ENCODE results near the gene KIAA0232. TPM values are rescaled to one million over a fixed set of nuclear protein-coding genes. Genes with fewer than 3 reads are reported as not detected.

Gene KIAA0232
- total and polyA plus RNA-seq, 9 of the 15 experiments (the other 6 are each of a cell fraction or from before 2014, with no cell fraction given) = 3.5 to 17.4 (median 13.0) TPM

DNA sequence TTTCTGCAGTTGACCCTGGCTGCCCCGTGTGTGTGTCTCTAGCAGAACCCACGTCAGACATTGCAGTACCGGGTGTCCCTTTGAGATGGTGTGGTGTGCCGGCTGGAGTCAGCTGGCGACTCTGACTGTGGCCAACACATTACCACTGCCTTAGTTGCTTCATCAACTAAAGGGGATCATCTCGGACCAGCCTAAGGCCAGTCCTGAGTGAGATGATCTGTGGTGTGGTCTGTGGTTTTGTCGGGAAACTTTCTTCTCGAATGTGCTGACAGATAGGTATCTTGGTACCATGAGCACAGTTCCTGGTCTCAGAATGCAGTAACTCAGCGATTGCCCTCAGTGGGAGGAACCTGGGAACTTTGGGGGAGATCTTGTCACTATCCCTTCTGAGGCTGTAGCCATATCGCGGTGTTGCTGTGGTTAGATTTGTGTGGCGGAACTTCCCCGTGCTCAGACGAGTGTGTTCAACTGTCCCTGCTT, 142.9 kb downstream of the KIAA0232 start (continued):
- TF ChIP-seq, protein P1, sequence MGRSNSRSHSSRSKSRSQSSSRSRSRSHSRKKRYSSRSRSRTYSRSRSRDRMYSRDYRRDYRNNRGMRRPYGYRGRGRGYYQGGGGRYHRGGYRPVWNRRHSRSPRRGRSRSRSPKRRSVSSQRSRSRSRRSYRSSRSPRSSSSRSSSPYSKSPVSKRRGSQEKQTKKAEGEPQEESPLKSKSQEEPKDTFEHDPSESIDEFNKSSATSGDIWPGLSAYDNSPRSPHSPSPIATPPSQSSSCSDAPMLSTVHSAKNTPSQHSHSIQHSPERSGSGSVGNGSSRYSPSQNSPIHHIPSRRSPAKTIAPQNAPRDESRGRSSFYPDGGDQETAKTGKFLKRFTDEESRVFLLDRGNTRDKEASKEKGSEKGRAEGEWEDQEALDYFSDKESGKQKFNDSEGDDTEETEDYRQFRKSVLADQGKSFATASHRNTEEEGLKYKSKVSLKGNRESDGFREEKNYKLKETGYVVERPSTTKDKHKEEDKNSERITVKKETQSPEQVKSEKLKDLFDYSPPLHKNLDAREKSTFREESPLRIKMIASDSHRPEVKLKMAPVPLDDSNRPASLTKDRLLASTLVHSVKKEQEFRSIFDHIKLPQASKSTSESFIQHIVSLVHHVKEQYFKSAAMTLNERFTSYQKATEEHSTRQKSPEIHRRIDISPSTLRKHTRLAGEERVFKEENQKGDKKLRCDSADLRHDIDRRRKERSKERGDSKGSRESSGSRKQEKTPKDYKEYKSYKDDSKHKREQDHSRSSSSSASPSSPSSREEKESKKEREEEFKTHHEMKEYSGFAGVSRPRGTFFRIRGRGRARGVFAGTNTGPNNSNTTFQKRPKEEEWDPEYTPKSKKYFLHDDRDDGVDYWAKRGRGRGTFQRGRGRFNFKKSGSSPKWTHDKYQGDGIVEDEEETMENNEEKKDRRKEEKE (IDR thresholded peaks at IDR 0.05; ENCODE audit: borderline replicate concordance in 1 of 2, control insufficient read depth in 1 of 2, low read depth in 2 of 2, low read length in 1 of 2) = no peak
- TF ChIP-seq RBM14 (IDR thresholded peaks at IDR 0.05; ENCODE audit: borderline replicate concordance, insufficient read depth, low read depth, low read length) = no peak
- TF ChIP-seq ZNF584 (CRISPR knock-in tag; IDR thresholded peaks at IDR 0.05; ENCODE audit: low read depth) = 0 out of 2 replicates have a peak, but pooled peaks have one; percentile 16
- no peak for TF ChIP-seq EGR1 (conservative IDR thresholded peaks at IDR 0.05)
- TF ChIP-seq ZNF174 (CRISPR knock-in tag; IDR thresholded peaks at IDR 0.05) = no peak
- no peak for TF ChIP-seq XRCC4 (IDR thresholded peaks at IDR 0.05; ENCODE audit: extremely low read depth, insufficient read depth, insufficient read length)
- no peak for TF ChIP-seq HLTF (IDR thresholded peaks at IDR 0.05)
- TF ChIP-seq, protein P2, sequence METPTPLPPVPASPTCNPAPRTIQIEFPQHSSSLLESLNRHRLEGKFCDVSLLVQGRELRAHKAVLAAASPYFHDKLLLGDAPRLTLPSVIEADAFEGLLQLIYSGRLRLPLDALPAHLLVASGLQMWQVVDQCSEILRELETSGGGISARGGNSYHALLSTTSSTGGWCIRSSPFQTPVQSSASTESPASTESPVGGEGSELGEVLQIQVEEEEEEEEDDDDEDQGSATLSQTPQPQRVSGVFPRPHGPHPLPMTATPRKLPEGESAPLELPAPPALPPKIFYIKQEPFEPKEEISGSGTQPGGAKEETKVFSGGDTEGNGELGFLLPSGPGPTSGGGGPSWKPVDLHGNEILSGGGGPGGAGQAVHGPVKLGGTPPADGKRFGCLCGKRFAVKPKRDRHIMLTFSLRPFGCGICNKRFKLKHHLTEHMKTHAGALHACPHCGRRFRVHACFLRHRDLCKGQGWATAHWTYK (CRISPR knock-in tag; IDR thresholded peaks at IDR 0.05) = no peak
- TF ChIP-seq NFRKB (IDR thresholded peaks at IDR 0.05; ENCODE audit: low read depth) = no peak
- TF ChIP-seq TEAD2 (tag; IDR thresholded peaks at IDR 0.05) = no peak
- no peak for TF ChIP-seq NELFE (IDR thresholded peaks at IDR 0.05; ENCODE audit: insufficient read depth, insufficient read length)
- TF ChIP-seq MTA2 (IDR thresholded peaks at IDR 0.05; ENCODE audit: low read depth) = no peak
- no peak for TF ChIP-seq TAF1 (IDR thresholded peaks at IDR 0.05; ENCODE audit: control insufficient read depth, extremely low read depth, insufficient read depth, low read length, severe bottlenecking)
- TF ChIP-seq RCOR1 (IDR thresholded peaks at IDR 0.05; ENCODE audit: borderline replicate concordance in 1 of 2, low read depth in 2 of 2, low read length in 2 of 2) = peak in 1 of 2 experiments; percentile 90; a peak in 3 of 4 replicates
- TF ChIP-seq MAX (CRISPR knock-in tag; IDR thresholded peaks at IDR 0.05) = peak; percentile 53
- peak; percentile 46; the same call in 1 of the 2 replicates for TF ChIP-seq HDAC2 (IDR thresholded peaks at IDR 0.05)
- TF ChIP-seq NBN (IDR thresholded peaks at IDR 0.05; ENCODE audit: low read depth) = peak; percentile 80; the same call in 1 of the 2 replicates
- TF ChIP-seq TEAD4 (IDR thresholded peaks at IDR 0.05; ENCODE audit: low read length) = peak; percentile 70; the same call in 1 of the 2 replicates
- no peak for TF ChIP-seq TEAD4 (CRISPR knock-in tag; IDR thresholded peaks at IDR 0.05; ENCODE audit: borderline replicate concordance)
- TF ChIP-seq DACH1 (IDR thresholded peaks at IDR 0.05; ENCODE audit: partially characterized antibody) = no peak
- TF ChIP-seq L3MBTL2 (IDR thresholded peaks at IDR 0.05) = peak; percentile 24; the same call in 1 of the 2 replicates
- TF ChIP-seq HDAC6 (IDR thresholded peaks at IDR 0.05; ENCODE audit: low read depth, low read length) = no peak
- TF ChIP-seq POLR2G (IDR thresholded peaks at IDR 0.05; ENCODE audit: low read depth, low read length) = no peak
- TF ChIP-seq ZBTB1 (CRISPR knock-in tag; IDR thresholded peaks at IDR 0.05; ENCODE audit: borderline replicate concordance, low read depth) = peak; percentile 97
- no peak for TF ChIP-seq FOS (IDR thresholded peaks at IDR 0.05; ENCODE audit: extremely low read depth, insufficient read length)
- peak; percentile 44 for TF ChIP-seq CREM (IDR thresholded peaks at IDR 0.05; ENCODE audit: low read depth)
- peak; percentile 85 for TF ChIP-seq ZNF316 (IDR thresholded peaks at IDR 0.05)

All from K562 (cell line).